Transverse colon (tissue), 4 donors: Measurements from ENCODE around the gene USP37.

Experiments
- CTCF ChIP-seq, 5 experiments: fragments of 200-600 bp in 3 of 5; fragments of 450-650 bp in 2 of 5; sonication (generic) in 3 of 5; IDR thresholded peaks; 1 replicate in 2 of 5; 2 replicates in 3 of 5; pipeline ENCODE4 v1.5.1; 2016 to 2017; ENCODE audit warnings: antibody characterized with exemption in 5 of 5, inconsistent platforms in 3 of 5, mild to moderate bottlenecking in 2 of 5, moderate library complexity in 1 of 5
- EP300 ChIP-seq: sonication (generic); formaldehyde crosslinking; IDR thresholded peaks from one replicate; pipeline ENCODE4 v1.6.1; 2017; ENCODE audit warnings: antibody characterized with exemption, low read depth
- POLR2A ChIP-seq: fragments of 450-650 bp; IDR thresholded peaks from one replicate; pipeline ENCODE4 v1.6.1; 2016; ENCODE audit warnings: antibody characterized with exemption, mild to moderate bottlenecking, moderate library complexity
- POLR2AphosphoS5 ChIP-seq, 3 donors: sonication (generic); formaldehyde crosslinking; IDR thresholded peaks; one replicate each; pipeline ENCODE4 v1.6.1; 2016; ENCODE audit warnings: antibody characterized with exemption in 3 of 3

- TF ChIP-seq POLR2A (no peak), CTCF (IDR thresholded peaks at IDR 0.05) (no peak), POLR2AphosphoS5 (IDR thresholded peaks at IDR 0.05) (no peak), EP300 (no peak)
These were observed 9.2 kb downstream of the USP37 start for GRCh38 chr2:218558986-218559385.
